Right atrium auricular region (tissue), 2 donors: ENCODE measurements around the gene BACE2. TPM values are rescaled to one million over a fixed set of nuclear protein-coding genes. Genes with fewer than 3 reads are reported as not detected.

Source experiments
- DNase-seq: peaks from one replicate; pipeline ENCODE4 v3.0.0-alpha.2; 2019; ENCODE audit warnings: low spot score
- H3K27ac ChIP-seq, 2 donors: fragments of 200-600 bp; sonication (generic); 1 replicate in 1 of 2; 2 replicates in 1 of 2; pipeline ENCODE4 v1.5.1; 2016 to 2019
- H3K27me3 ChIP-seq, 2 donors: fragments of 200-600 bp; sonication (generic); one replicate each; pipeline versions ENCODE4 v1.5.1 to v1.6.0; 2017 to 2019
- H3K36me3 ChIP-seq: fragments of 200-600 bp; sonication (generic); one replicate; pipeline ENCODE4 v1.5.1; 2016
- H3K4me1 ChIP-seq, 2 donors: fragments of 200-600 bp; sonication (generic); one replicate each; pipeline versions ENCODE4 v1.5.1 to v1.6.0; 2017 to 2019
- H3K4me3 ChIP-seq, 2 donors: fragments of 200-600 bp; sonication (generic); 1 replicate in 1 of 2; 2 replicates in 1 of 2; pipeline ENCODE4 v1.5.1; 2017 to 2019; ENCODE audit warnings: mild to moderate bottlenecking in 1 of 2, moderate library complexity in 1 of 2
- H3K9me3 ChIP-seq, 2 donors: fragments of 200-600 bp; sonication (generic); one replicate each; pipeline ENCODE4 v1.5.1; 2019
- total RNA-seq, 2 donors: library from RNA; depleted of rRNA; stranded (reverse); fragments of >200 nt; gene quantifications; one replicate each; pipeline ENCODE4 v1.1.0, GENCODE V29; 2016
- TF ChIP-seq, protein P1 (sequence below), 2 donors: fragments of 200-600 bp; sonication (generic); IDR thresholded peaks; one replicate each; pipeline ENCODE4 v1.5.1; 2019; ENCODE audit warnings: antibody characterized with exemption in 2 of 2

Gene BACE2
- total RNA-seq, 2 donors from 2014 or later = 23.7 to 50.3 TPM

DNA sequence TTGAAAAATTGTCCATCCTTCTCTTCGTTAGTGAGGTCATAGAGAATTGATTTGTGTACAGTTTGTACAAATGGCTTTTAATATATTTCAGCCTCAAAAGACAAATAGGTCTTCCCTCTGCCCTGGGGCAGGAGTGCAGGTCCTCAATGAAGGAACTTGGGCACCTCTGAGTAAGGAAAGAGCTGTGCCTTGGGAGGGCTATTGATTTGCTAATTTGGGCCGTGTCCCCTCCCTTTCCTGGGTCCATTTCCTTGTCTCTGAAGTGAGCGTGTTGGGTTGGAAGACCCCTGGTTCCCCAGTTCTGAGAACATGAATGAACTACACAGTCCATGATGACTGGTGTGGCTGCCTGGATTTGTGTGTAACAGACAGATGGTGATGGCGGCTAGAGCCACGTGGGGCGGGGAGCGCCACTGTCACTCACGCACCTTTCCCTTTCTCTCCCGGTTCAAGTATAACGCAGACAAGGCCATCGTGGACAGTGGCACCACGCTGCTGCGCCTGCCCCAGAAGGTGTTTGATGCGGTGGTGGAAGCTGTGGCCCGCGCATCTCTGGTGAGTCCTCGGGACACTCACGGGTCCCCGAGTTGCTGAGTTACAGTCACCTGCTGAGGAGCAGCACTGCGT is 77.7 kb downstream of the BACE2 start:
- Histone ChIP-seq H3K27me3 (no peaks in the 10 kb centered on the region), H3K4me3 (no peak overlapping the region), H3K4me1 (peaks cover 0 to 12% of the 10 kb centered on the region in 2 donors), H3K36me3 (peaks cover 28% of the 10 kb centered on the region), H3K27ac (no peak overlapping the region), H3K9me3 (no peaks in the 10 kb centered on the region)
- peak; percentile 44 for DNase-seq
- TF ChIP-seq, protein P1, sequence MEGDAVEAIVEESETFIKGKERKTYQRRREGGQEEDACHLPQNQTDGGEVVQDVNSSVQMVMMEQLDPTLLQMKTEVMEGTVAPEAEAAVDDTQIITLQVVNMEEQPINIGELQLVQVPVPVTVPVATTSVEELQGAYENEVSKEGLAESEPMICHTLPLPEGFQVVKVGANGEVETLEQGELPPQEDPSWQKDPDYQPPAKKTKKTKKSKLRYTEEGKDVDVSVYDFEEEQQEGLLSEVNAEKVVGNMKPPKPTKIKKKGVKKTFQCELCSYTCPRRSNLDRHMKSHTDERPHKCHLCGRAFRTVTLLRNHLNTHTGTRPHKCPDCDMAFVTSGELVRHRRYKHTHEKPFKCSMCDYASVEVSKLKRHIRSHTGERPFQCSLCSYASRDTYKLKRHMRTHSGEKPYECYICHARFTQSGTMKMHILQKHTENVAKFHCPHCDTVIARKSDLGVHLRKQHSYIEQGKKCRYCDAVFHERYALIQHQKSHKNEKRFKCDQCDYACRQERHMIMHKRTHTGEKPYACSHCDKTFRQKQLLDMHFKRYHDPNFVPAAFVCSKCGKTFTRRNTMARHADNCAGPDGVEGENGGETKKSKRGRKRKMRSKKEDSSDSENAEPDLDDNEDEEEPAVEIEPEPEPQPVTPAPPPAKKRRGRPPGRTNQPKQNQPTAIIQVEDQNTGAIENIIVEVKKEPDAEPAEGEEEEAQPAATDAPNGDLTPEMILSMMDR (IDR thresholded peaks at IDR 0.05) = no peak

DNA sequence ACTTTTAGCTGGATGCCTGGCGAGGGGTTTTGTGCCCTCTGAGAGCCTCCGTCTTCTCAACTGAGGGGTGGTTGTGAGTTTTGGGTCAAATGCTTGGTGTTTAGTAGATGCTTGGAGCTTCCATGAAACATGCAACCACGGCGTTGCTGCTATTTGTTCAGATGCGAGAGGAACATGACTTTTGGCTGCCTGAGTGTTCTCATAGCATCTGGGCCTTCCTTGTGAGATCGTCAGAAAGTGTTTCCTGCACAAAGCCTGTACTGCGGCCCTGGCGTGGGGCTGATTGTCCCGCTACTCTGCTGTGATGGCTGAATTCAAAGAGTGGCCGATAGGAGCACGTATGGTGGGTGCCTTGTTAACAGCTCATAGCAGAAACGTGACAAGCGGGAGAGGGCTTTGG is 78.8 kb downstream of the BACE2 start:
- peak; percentile 21 for DNase-seq
- peak overlapping the region in 1 of 2 donors; percentile 65 for H3K27ac ChIP-seq
- TF ChIP-seq, protein P1 (IDR thresholded peaks at IDR 0.05) = no peak

GRCh38 chr21:41247561-41248545 is 79.9 kb downstream of the BACE2 start:
- peak; percentile 88 for DNase-seq
- Histone ChIP-seq H3K4me1 (peaks cover 0 to 14% of the 10 kb centered on the region in 2 donors), H3K27ac (peak overlapping the region in 1 of 2 donors; percentile 65), H3K27me3 (no peaks in the 10 kb centered on the region), H3K4me3 (no peak overlapping the region), H3K9me3 (no peaks in the 10 kb centered on the region), H3K36me3 (peaks cover 50% of the 10 kb centered on the region)
- TF ChIP-seq, protein P1 (IDR thresholded peaks at IDR 0.05) = no peak

More for the DNA sequence above, 78.8 kb downstream of the BACE2 start:
- Histone ChIP-seq H3K9me3 (no peaks in the 10 kb centered on the region), H3K4me1 (peaks cover 0 to 14% of the 10 kb centered on the region in 2 donors), H3K4me3 (no peak overlapping the region), H3K27me3 (no peaks in the 10 kb centered on the region), H3K36me3 (peaks cover 40% of the 10 kb centered on the region)

DNA sequence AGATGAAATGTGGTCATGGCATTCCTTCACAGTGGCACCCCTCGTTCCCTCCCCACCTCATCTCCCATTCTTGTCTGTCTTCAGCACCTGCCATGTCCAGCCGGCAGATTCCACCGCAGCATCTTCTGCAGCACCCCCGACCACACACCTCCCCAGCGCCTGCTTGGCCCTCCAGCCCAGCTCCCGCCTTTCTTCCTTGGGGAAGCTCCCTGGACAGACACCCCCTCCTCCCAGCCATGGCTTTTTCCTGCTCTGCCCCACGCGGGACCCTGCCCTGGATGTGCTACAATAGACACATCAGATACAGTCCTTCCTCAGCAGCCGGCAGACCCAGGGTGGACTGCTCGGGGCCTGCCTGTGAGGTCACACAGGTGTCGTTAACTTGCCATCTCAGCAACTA is 81.5 kb downstream of the BACE2 start:
- Histone ChIP-seq H3K36me3 (peaks cover 67% of the 10 kb centered on the region), H3K27ac (peak overlapping the region in 1 of 2 donors; percentile 53), H3K9me3 (peaks cover 0 to 12% of the 10 kb centered on the region in 2 donors), H3K4me3 (no peak overlapping the region), H3K27me3 (no peaks in the 10 kb centered on the region), H3K4me1 (peaks cover 0 to 14% of the 10 kb centered on the region in 2 donors)
- no peak for DNase-seq
- TF ChIP-seq, protein P1 (IDR thresholded peaks at IDR 0.05) = no peak

GRCh38 chr21:41250519-41250918 is 82.6 kb downstream of the BACE2 start:
- peaks cover 0 to 14% of the 10 kb centered on the region in 2 donors for H3K4me1 ChIP-seq
- no peak overlapping the region for H3K4me3 ChIP-seq
- H3K27me3 ChIP-seq = no peaks in the 10 kb centered on the region
- peaks cover 0 to 13% of the 10 kb centered on the region in 2 donors for H3K9me3 ChIP-seq
- no peak for DNase-seq
- H3K36me3 ChIP-seq = peaks cover 69% of the 10 kb centered on the region
- peak overlapping the region; percentile 29 to 53 for H3K27ac ChIP-seq
- TF ChIP-seq, protein P1 (IDR thresholded peaks at IDR 0.05) = no peak
